HG03521 (cell line): ENCODE data around the gene SIGLEC8.
"Not testable (repeated sequence)": the region's sequence is repeated elsewhere in the genome, so short reads cannot be mapped to it uniquely, and the experiment has no call there.

Experiments used
- ATAC-seq: cut with Tn5 transposase; IDR thresholded peaks from one replicate; pipeline ENCODE4 v1.9.1; 2021; ENCODE audit warnings: mild to moderate bottlenecking, moderate library complexity; ENCODE audit not compliant: unreplicated experiment

Gene SIGLEC8

DNA sequence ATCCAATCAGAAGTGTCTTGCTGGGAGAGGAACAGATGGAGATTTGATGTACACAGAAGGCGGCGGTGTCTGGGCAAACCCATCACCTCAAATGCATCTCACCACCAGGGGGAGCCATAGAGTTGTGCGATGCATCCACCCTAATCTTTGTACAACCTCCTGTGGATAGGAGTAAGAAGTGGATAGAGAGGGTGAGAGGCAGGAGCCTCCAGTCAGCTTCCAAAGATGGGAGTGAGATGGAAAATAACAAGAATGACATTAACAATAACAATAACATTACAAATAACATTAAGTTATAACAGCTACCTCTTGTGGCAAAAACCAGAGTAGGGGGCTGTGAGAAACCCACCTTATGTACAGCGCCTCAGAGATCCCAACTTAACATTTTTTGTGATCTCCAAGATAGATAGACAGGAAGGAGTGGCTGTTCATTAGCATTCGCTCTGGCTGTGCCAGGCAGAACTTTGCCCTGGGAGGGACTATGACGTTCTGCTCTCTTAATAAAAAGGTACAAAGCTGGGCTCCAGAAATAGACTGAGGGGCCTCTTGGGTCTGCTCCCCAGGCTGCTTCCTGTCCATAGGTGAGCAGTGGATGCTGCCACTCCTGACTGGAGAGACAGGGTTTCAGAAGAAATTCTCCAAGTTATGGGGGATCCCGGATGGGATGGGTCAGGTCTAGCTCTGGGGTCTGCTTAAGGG is 14.9 kb upstream of the SIGLEC8 start:
- ATAC-seq: no peak

DNA sequence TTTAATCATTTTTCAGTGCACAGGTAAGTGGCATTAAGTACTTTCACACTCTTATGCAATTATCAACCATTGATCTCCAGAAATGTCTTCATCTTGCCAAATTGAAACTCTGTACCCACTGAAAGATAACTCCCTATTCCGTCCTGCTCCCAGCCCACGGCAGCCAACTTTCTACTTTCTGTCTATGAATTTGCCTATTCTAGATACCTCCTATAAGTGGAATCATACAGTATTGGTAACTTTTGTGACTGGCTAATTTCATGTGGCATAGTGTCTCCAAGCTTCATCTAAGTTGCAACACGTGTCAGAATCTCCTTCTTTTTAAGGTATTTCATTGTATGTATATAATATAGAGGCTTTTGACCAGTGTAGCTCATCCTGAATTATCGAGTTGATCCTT is 14.4 kb upstream of the SIGLEC8 start:
- no peak for ATAC-seq

DNA sequence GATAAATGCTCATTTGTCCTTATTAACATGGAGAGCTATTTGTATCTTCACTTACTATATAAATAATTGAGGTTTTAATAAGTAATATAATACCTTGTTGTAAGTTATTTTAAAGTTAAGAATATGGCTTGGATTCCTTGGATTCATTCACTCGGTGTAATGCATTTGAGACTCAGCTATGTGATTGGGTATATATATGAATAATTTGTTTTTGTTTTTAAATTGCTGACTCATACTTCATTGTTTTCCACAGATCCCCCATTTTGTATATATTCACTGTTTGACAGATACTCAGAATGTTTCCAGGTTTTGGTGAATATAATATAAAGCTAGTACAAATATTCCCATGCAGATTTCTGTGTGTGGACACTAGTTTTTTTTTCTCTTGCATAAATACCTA is 13.3 kb upstream of the SIGLEC8 start:
- ATAC-seq: no peak

DNA sequence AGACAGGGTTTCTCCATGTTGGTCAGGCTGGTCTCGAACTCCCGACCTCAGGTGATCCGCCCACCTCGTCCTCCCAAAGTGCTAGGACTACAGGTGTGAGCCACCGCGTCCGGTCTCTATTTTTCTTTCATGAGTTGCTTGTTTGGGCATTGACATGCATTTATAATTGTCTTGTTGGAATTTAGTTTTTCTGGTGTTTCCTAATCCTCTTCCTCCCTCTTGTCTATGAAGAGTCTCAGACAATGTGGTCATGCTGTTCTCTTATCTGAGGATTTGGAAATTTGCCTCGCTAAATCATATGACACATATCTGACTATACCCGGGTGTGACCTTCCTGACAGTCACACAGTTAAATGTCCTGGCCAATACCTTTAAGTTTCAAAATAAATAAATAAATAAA is 12.7 kb upstream of the SIGLEC8 start:
- no peak for ATAC-seq

DNA sequence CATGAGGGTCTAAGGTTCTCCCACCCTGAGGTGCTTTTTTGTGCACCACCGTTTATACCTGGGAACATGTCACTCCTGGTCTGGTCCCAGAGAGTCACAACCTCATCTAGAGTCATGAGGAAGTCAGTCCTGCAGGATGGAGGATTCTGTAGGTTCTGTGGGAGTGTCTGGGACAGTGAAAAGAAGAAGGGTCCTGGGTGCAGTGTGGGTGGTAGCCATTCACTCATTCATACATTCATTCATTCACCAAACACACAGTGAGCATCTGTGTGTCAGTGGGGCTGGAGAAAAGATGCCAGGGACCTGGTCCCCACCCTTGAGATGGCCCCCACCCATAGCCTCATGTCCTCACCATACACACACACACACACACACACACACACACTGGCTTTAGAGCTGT is 11.4 kb upstream of the SIGLEC8 start:
- no peak for ATAC-seq

DNA sequence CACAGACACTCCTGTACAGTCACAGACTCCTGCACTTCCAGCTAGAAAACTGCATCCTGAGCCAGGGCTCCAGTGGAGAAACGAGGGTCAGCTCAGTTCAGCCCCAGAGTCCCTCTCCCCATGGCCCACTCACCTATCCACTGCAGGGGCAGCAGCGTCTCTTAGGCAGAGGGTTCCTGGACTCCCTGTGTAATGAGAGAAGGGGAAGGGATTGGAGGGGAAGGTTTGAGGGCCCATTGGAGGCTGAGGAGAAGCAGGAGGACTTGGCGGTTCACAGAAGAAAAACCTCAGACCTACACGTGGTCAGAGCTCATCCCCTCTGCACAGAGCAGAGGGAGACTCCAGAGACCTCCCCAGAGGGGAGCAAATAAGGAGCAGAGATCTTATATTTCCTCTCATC is 10.9 kb upstream of the SIGLEC8 start:
- no peak for ATAC-seq

DNA sequence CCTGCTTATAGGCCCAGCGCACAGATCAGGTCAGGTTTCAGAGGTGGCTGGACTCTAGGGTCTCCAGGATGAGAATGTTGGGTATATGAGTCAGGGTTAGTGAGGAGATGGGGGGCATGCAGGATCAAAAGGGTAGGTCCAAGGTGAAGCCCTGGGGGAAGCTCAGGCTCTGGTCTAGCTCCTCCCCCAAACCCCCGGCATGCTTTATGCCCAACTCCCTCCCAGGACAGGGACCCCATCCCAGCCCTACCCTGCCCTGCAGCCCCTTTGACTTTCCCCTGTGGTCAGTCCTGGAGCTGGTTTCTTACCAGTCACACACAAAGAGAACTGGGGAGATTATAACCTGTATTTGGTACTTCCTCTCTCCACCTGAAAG is 10.3 kb upstream of the SIGLEC8 start:
- ATAC-seq: no peak

DNA sequence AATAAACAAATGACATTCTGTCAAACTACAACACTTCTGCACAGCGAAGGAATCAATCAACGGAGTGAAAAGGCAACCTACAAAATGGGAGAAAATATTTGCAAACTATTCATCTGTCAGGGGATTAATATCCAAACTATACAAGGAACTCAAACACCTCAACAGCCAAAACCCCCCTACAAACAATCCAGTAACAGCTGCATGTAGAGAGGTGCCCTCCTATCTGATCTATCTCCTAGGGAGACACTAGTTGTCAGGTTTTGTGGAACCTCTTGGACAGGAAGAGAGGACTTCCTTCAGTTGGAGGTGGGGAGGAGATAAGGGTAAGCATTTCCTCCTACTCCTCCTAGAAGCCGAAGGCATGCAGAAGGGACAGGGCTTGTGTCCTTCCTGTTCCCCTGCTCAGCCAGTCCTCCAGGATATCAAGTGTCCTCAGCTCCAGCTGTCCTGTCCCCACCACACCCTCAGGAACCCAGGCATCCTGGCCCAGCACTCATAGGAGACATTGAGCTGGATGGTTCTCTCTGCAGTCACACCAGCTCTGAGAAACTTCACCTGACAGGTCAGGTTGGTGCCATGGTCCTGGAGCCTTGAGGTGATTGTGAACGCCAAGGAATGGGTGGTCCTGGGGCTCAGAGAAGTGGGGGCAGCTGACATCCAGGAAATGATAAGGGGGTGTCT is 9.8 kb upstream of the SIGLEC8 start:
- ATAC-seq: no peak

DNA sequence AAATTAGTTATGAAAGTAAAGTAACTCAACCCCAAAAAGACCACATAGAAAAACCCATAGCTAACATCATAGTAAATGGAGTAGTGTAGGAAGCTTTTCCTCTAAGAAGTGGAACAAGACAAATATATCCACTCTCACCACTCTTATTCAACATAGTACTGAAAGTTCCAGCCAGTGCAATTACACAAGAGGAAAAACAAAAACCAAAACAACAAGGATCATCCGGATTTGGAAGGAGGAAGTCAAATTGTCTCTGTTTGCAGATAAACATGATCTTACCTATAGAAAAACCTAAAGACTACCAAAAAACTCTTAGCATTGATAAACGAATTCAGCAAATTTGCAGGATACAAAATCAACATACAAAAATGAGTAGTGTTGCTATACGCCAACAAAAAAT is 8.5 kb upstream of the SIGLEC8 start:
- no peak for ATAC-seq

DNA sequence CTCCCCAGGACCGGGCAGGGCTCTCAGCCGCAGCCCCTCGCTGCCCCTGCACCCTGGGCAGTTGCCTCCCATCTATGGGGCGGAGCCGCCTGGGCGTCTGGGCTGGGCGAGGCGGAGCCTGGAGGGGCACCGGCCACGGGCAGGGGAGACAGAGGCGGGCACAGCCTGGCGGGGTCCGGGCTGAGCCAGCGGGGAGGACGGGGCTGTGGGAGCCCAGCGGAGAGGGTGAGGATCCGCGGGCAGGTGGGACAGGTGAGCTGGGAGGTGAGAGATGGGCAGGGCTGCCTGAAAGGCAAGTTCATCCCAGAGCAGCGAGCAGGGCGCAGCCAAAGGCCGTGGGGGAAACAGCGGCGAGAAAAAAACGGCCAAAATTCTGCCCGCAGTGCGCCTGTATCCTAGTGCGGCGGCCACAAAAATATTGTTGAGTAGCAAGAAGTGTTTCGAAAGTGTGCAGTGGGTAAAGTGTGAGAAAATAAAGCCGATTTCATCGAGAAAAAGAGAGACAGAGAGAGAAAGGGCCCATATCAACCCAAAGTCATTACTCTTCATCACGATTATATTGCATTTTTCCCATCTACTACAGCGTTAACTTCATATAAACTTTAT is 5.8 kb upstream of the SIGLEC8 start:
- ATAC-seq: not testable (repeated sequence)

DNA sequence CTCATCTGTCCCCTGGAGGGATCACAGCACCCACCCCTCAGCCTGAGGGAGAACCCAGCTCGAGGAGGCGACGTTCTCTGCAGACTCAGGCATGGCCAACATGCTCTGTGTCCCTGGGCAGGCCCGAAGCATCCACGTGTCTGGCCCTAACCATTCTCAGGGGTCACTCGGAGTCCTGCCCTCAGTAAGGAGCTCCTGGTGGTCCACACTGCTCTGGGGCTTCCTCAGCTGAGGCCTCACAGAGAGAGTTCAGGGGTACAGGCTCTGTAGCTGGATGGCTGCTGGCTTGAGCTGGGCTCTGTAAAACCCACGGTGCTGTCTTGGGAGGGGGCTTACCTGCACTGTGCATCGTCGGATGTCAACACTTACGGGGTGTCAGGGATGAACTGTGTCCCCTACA is 4.4 kb upstream of the SIGLEC8 start:
- no peak for ATAC-seq

DNA sequence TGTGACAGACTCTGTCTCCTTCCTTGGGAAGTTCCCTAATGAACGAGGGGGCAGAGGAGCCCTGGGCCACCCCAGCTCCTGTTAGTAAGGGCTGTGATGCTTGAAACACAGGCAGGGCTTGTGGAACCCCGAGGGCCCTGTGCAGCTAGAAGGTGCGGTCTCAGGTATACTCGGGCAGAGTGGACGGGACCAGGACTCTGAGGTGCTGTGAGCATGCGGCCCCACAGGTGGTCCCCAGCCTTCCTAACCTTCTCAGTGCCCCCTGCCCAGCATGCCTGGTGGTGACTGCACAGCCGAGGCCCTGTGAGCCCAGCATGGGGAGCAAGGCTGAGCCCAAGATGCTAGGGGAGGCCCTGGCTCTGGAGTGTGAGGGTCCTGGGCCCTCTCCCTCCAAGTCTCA is 4.0 kb upstream of the SIGLEC8 start:
- no peak for ATAC-seq

DNA sequence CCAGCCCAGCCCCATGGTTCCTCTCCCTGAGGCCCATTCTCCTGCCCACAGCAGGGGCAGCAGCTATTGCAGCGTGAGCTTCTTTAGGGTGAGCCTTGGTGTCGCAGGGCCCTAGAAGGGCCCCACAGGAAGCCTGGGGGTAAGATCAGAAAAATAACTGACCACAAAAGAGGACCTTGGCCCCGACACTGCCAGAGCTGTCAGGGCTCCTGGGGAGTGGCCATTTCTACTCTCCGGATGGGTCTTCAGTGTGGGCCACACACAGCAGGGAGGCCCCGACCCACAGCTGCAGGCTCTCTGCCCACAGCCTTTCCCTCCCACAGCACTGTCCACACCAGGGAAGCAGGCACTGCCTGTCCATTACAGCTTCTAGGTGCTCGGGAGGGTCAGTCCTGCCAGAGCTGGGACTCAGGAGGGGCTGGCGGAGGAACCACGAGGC is 3.5 kb upstream of the SIGLEC8 start:
- no peak for ATAC-seq

DNA sequence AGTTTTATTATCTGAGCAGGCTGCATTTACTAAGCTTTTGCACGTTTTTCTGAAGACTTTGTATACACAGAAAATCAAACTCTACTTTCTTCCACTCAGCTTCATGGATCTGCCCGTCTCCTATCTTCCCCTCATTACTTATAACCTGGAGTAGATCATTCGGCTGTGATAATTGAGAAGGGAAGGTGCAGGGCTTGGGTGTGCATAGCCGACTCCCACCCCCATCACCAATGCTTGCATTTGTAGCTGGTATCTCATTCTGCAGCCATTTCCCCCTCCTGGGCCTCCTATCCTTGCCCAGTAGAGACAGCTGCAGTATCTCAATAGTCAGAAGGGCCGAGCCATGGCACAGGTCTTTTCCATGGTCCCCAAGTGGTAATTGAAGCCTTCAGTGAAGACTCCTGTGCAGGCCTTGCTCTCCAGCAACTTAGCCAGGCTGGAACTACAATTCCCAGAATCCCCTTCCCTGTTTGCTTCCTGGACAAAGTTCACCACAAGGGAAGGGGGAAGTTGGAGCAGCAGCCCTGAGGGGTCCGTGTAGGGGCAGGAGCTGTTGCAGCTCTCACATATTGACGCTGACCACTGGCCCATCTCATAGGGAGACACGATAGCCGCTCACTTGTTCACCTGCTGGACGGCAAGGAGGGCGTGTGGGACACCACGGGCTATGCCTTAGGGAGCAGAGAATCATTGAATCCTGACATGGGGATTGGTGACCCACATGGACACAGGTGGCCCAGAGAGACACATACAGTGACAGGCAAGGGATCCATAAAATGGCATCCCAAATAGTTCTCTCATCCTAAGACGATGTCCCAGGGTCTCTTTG is 2.1 kb upstream of the SIGLEC8 start:
- no peak for ATAC-seq

DNA sequence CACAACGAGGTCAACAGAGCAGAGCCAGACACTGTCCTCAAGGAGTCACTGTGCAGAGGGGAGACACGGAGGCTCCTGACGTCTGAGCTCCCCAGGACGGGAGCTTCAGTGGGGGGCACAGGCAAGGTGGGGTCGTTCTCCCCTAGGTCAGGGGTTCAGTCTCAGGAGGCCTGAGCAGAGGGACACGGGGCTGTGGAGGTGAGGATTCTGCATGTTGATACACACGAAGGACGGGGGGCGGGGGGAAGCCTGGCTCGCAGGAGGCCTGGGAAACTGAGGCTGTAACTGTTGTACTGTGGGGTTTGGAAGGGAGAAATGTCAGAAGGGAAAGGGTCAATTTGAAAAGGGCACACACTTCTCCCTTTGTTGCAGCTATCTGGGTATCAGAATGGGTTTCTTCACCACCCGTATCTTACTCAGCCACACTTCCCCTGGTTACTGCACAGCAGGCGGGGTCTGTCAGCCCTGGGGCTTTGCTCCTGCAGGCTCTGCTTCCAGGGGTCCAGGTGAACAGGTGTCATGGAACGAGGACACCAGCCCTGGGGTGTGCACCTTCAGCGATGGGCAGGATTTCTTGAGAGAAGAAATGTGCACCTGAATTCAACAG is 748 bp upstream of the SIGLEC8 start:
- no peak for ATAC-seq

DNA sequence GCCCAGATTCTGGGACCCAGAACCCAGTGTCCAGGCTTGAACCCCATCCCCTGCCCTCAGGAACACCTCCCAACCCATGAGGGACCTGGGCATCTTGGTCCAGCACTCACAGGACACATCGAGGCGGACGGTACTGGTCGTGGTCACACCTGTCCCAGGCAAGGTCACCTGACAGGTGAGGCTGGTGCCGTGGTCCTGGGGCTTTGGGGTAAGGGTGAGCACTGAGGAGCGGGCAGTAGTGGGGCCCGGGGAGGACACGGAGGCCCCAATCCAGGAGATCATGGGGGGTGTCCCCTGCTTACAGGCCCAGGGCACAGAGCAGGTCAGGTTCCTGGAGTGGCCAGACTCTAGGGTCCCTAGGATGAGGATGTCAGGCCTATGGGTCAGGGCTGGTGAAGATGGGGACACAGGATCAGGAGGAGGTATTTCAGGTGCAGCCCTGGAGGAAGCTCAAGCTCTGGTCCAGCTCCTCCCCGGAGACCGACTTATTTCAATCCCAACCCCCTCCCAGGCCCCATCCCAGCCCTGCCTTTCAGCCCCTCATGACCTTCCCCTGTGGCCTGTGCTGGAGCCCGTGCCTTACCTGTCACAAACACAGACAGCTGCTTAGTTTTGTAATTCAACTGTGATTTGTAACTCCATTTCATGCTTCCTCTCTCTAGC is 772 bp downstream of the SIGLEC8 start:
- ATAC-seq: no peak

DNA sequence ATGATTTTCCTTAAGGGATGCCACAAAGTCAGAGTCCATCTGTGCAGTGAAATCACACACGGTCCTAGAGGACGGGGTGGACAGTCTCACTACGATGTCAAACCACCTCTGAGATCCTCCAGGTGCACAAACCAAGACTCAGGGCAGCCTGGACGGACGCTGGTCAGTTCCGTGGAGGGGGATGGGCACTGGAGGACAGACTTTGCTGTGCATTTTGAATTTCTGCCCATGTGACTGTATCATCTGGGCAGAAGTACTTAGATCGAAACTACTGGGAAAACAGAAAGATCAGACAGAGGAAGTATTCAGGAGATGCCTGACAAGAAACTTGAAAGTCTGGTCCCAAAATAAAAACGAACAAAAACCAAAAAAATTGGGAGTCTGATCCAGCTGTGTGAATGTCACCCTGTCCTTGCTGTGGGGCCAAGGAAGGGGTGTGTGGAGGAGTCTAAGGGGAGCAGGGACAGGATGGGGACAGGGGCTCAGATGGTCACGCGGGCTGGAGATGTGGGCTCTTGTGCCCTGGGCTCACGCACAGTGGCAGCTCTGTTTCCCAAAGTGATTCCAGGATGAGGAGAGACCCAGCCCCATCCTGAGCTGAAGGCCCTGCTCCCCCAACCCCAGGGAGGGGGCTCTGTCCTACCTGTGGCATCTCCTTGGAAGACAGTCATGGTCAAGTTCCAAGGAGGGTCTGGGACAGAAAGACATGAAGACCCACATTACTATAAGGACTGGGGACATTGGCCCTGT is 1.5 kb downstream of the SIGLEC8 start:
- ATAC-seq: no peak

DNA sequence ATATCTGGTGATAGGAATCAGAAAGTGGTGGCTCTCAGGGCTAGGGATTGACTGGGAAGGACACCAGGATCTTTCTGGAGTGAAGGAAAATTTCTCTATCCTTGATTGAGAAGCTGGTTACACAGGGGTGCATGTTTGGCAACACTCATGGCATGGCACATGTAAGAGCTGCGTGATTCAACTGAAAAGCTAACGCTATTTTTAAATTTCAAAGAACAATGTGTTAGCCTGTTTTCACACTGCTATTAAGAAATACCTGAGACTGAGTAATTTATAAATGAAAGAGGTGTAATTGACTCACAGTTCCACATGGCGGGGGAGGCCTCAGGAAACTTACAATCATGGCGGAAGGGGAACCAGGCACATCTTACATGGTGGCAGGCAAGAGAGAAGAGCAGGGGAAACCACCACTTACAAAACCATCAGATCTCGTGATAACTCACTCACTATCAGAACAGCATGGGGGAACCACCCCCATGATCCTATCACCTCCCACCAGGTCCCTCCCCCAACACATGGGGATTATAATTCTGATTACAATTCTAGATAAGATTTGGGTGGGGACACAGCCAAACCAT is 7.4 kb downstream of the SIGLEC8 start:
- ATAC-seq: no peak

DNA sequence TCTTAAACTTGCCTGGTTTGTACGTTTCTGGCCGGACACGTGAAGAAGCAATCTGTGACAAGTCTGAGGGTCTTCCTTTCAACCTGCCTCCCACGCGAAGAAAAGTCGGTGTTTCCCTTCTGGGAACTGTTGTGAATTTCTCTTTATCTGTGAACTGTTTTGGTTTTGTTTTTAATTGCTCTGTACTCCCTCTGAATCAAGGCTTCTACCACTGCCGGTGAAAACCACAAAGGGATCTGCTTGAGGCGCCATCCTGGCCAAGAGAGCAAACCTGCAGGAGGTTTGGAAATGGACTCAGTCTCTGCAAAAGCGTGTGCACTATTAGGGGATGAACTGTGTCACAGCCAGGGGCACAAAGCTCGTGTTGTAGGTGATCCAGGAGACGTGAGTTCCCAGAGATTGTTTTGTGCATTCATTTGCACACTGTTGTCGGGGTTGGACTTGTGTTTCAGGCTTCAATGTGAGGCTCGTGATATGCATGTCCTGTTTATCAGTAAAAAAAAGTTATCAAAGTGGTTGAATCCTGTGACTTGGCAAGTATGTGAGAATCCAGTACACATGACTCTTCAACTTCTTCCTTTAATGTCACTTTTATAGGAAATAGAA is 9.7 kb downstream of the SIGLEC8 start:
- no peak for ATAC-seq
